GM10248 (cell line): Measurements from ENCODE around the gene C2orf42.
A peak's percentile ranks its signal among the peaks of the same experiment; 100 is the strongest.
"Not testable (repeated sequence)": the region's sequence is repeated elsewhere in the genome, so short reads cannot be mapped to it uniquely, and the experiment has no call there.

ENCODE experiments used
- CTCF ChIA-PET: fragments of 300-600 bp; sonication (Branson Sonifier 250); formaldehyde crosslinking; extraction: SDS; loops from one replicate; lab custom pipeline; 2021; ENCODE audit warnings: antibody characterized with exemption; lab: Yijun Ruan, JAX
- POLR2A ChIA-PET: fragments of 350-650 bp; sonication (Branson Sonifier 250); formaldehyde crosslinking; extraction: SDS; loops from one replicate; lab custom pipeline; 2020; ENCODE audit warnings: antibody characterized with exemption; lab: Yijun Ruan, JAX
- DNase-seq: peaks from one replicate; pipeline ENCODE4 v3.0.0; 2012; ENCODE audit errors: extremely low spot score
- CTCF ChIP-seq: IDR thresholded peaks from 2 replicates; pipeline ENCODE4 v1.5.1; 2012; ENCODE audit warnings: mild to moderate bottlenecking, low read depth; ENCODE audit errors: extremely low read depth, missing control alignments, control extremely low read depth

The C2orf42 gene

GRCh38 chr2:70190418-70191243 lies at the start of gene C2orf42:
C2orf42 (minus strand) TSS chr2:70191019; CDS start chr2:70181985, 9,034 bp downstream.
- ChIA-PET CTCF (interaction anchor here (0.8 to 1.9 kb wide), 8 partner anchors 9 to 280 kb away, joined by 3 to 14 read pairs (median 4); partner anchors contain the start of gene MXD1), POLR2A (interaction anchor here (0.6 to 1.6 kb wide), 6 partner anchors 9 to 276 kb away, joined by 3 to 14 read pairs (median 4); partner anchors contain the start of genes MXD1 and PCYOX1)
- no peak for TF ChIP-seq CTCF
- peak; percentile 97 for DNase-seq

GRCh38 chr2:70240599-70240998 lies 49.8 kb upstream of the C2orf42 start:
- POLR2A ChIA-PET = no interaction called here
- TF ChIP-seq CTCF = no peak
- DNase-seq = no peak
- CTCF ChIA-PET = interaction anchor here (1.2 to 1.9 kb wide), 2 partner anchors 9 to 14 kb away, joined by 3 to 5 read pairs; no protein-coding TSS in a partner anchor

GRCh38 chr2:70233926-70234325 lies 43.1 kb upstream of the C2orf42 start:
- POLR2A ChIA-PET = no interaction called here
- no peak for TF ChIP-seq CTCF
- CTCF ChIA-PET = no interaction called here
- no peak for DNase-seq

GRCh38 chr2:70226781-70227180 lies 36.0 kb upstream of the C2orf42 start:
- POLR2A ChIA-PET = no interaction called here
- CTCF ChIA-PET = interaction anchor here (1.4 to 1.7 kb wide), 3 partner anchors 10 to 312 kb away, joined by 4 to 7 read pairs (median 5); partner anchors contain the start of gene MXD1
- DNase-seq = no peak
- no peak for TF ChIP-seq CTCF

- DNase-seq, POLR2A ChIA-PET: not testable (repeated sequence)
- CTCF ChIA-PET = interaction anchor here (2.3 kb wide), 1 partner anchor 10 kb away, joined by 8 read pairs; no protein-coding TSS in a partner anchor
These were observed 32.5 kb upstream of the C2orf42 start for GRCh38 chr2:70223305-70223704.

- no peak for TF ChIP-seq CTCF
- POLR2A ChIA-PET = no interaction called here
- CTCF ChIA-PET = no interaction called here
These were observed 24.2 kb upstream of the C2orf42 start for GRCh38 chr2:70214953-70215549.

More at GRCh38 chr2:70214953-70215549, 24.2 kb upstream of the C2orf42 start:
- no peak for DNase-seq
